Endothelial cell of umbilical vein (primary cell): Measurements from ENCODE around the gene SLC15A3. TPM values are rescaled to one million over a fixed set of nuclear protein-coding genes. Genes with fewer than 3 reads are reported as not detected.

Source experiments
- BruUV-seq: library from RNA; stranded (reverse); fragments of 400-500 nt; replicated peaks from 2 replicates; lab custom pipeline; 2021; lab: Mats Ljungman, UMichigan
- CTCF ChIA-PET: fragments of 300-600, 350-600 bp; sonication (Branson Sonifier 250); formaldehyde crosslinking; loops from one replicate; lab custom pipeline; 2021; ENCODE audit warnings: antibody characterized with exemption, inconsistent platforms; lab: Charles Lee
- POLR2A ChIA-PET: fragments of 300-600, 350-600 bp; sonication (Branson Sonifier 250); formaldehyde crosslinking; loops from one replicate; lab custom pipeline; 2021; ENCODE audit warnings: antibody characterized with exemption, inconsistent platforms; lab: Charles Lee
- DNase-seq: peaks from one replicate; pipeline ENCODE4 v3.0.0-alpha.2; 2011; ENCODE audit warnings: low read depth, low spot score
- FAIRE-seq: peaks from 2 replicates; lab custom pipeline; 2011; peaks lifted over from hg19 to GRCh38; lab: Jason Lieb, UNC
- H2AFZ ChIP-seq: 2 replicates; pipeline ENCODE4 v1.6.0; 2012; ENCODE audit warnings: low read depth, low read length, control low read depth, inconsistent platforms
- H3K27ac ChIP-seq: 2 replicates; pipeline ENCODE4 v1.5.1; 2011; ENCODE audit warnings: low read depth, mild to moderate bottlenecking, control low read depth, low read length, moderate library complexity; ENCODE audit not compliant: insufficient read depth
- H3K27me3 ChIP-seq, 2 experiments: 2 replicates each; pipeline versions ENCODE4 v1.6.0 to v1.6.1; 2011; ENCODE audit warnings: low read length in 2 of 2, mixed read lengths in 1 of 2; ENCODE audit not compliant: control insufficient read depth in 2 of 2, insufficient read depth in 2 of 2
- H3K36me3 ChIP-seq, 2 experiments: 2 replicates in 1 of 2; 3 replicates in 1 of 2; pipeline ENCODE4 v1.5.1; 2011; ENCODE audit warnings: low read length in 2 of 2, mild to moderate bottlenecking in 1 of 2, moderate library complexity in 1 of 2; ENCODE audit not compliant: control insufficient read depth in 2 of 2, insufficient read depth in 2 of 2; ENCODE audit errors: extremely low read depth in 1 of 2
- H3K4me1 ChIP-seq: 3 replicates; pipeline ENCODE4 v1.5.1; 2011; ENCODE audit warnings: mild to moderate bottlenecking, low read length; ENCODE audit not compliant: control insufficient read depth, insufficient read depth; ENCODE audit errors: extremely low read depth
- H3K4me2 ChIP-seq: 2 replicates; pipeline ENCODE4 v1.6.1; 2011; ENCODE audit warnings: low read length, control low read depth, mixed read lengths; ENCODE audit not compliant: insufficient read depth
- H3K4me3 ChIP-seq, 3 experiments: fragments of 200-600 bp in 1 of 3; sonication (generic), shearing (Covaris generic) in 1 of 3; replicated peaks in 1 of 3; 2 replicates each; pipeline ENCODE4 v1.5.1; 2011 to 2016; ENCODE audit warnings: control low read depth in 3 of 3, low read length in 3 of 3, mild to moderate bottlenecking in 2 of 3, inconsistent platforms in 1 of 3, low read depth in 1 of 3, moderate library complexity in 1 of 3; ENCODE audit not compliant: insufficient read depth in 1 of 3
- H3K79me2 ChIP-seq: 2 replicates; pipeline ENCODE4 v1.6.0; 2012; ENCODE audit warnings: low read length, inconsistent platforms; ENCODE audit not compliant: control insufficient read depth, insufficient read depth
- H3K9ac ChIP-seq: replicated peaks from 2 replicates; pipeline ENCODE3; 2011; ENCODE audit warnings: low read length, control low read depth; ENCODE audit not compliant: insufficient read depth; ENCODE audit errors: extremely low read depth
- H3K9me1 ChIP-seq: replicated peaks from 3 replicates; pipeline ENCODE4 v1.6.0; 2011; ENCODE audit warnings: mild to moderate bottlenecking, low read length; ENCODE audit not compliant: control insufficient read depth, insufficient read depth; ENCODE audit errors: extremely low read depth
- H3K9me3 ChIP-seq: replicated peaks from 2 replicates; pipeline ENCODE4 v1.5.1; 2012; ENCODE audit warnings: low read length, inconsistent platforms; ENCODE audit not compliant: control insufficient read depth, insufficient read depth
- H4K20me1 ChIP-seq: replicated peaks from 2 replicates; pipeline ENCODE3; 2011; ENCODE audit warnings: mild to moderate bottlenecking, low read length; ENCODE audit not compliant: control insufficient read depth, insufficient read depth; ENCODE audit errors: extremely low read depth
- EZH2 ChIP-seq: IDR thresholded peaks from 2 replicates; pipeline ENCODE4 v1.6.1; 2012; ENCODE audit warnings: borderline replicate concordance, low read depth, mild to moderate bottlenecking, moderate library complexity, low read length, inconsistent platforms; ENCODE audit not compliant: severe bottlenecking
- FOS ChIP-seq: IDR thresholded peaks from 2 replicates; pipeline ENCODE4 v1.6.1; 2011; ENCODE audit warnings: mild to moderate bottlenecking, low read length, moderate library complexity, borderline replicate concordance; ENCODE audit not compliant: insufficient read depth
- GATA2 ChIP-seq: IDR thresholded peaks from 2 replicates; pipeline ENCODE4 v1.7.0; 2011; ENCODE audit warnings: low read depth, mild to moderate bottlenecking, moderate library complexity, mixed read lengths, low read length; ENCODE audit not compliant: insufficient read length, insufficient read depth
- JUN ChIP-seq: IDR thresholded peaks from 2 replicates; pipeline ENCODE4 v1.6.1; 2011; ENCODE audit warnings: borderline replicate concordance, low read depth; ENCODE audit not compliant: insufficient read length, insufficient read depth
- MYC ChIP-seq: IDR thresholded peaks from one replicate; pipeline ENCODE4 v1.6.1; 2011; ENCODE audit warnings: mild to moderate bottlenecking, low read depth, low read length
- POLR2A ChIP-seq: IDR thresholded peaks from 2 replicates; pipeline ENCODE4 v1.6.1; 2012; ENCODE audit warnings: low read depth, mild to moderate bottlenecking, control low read depth, low read length
- POLR2AphosphoS5 ChIP-seq: IDR thresholded peaks from 2 replicates; pipeline ENCODE4 v1.6.1; 2012; ENCODE audit warnings: low read depth, mild to moderate bottlenecking, control low read depth, low read length, moderate library complexity; ENCODE audit not compliant: insufficient read depth
- dilution Hi-C: fragments of 300-500 bp; cut with MboI; formaldehyde crosslinking; loops from one replicate; pipeline ENCODE4 v1.15.0; 2019; ENCODE audit warnings: low sequenced_read_pairs; ENCODE audit not compliant: extremely low pct_ligation_motif_present
- intact Hi-C: fragments of 100-400 bp; cut with micrococcal nuclease; formaldehyde crosslinking; loops from one replicate; pipeline ENCODE4 v1.10.0; 2022
- polyA plus RNA-seq, 4 experiments: library from polyadenylated mRNA; depleted of rRNA in 3 of 4; stranded (reverse) in 3 of 4; unstranded in 1 of 4; fragments of >200 nt; gene quantifications; 2 replicates each; pipeline versions ENCODE4 v1.2.1 to v1.2.3, GENCODE V29; 2011 to 2012; ENCODE audit warnings: missing spikeins in 1 of 4
- total RNA-seq: library from RNA; stranded (reverse); gene quantifications from 2 replicates; pipeline ENCODE4 v1.2.3, GENCODE V29; 2021
- TF ChIP-seq, protein P1 (sequence below), 2 donors: IDR thresholded peaks; 1 replicate in 1 of 2; 2 replicates in 1 of 2; pipeline ENCODE4 v1.5.1; 2011; ENCODE audit warnings: low read length in 2 of 2, mild to moderate bottlenecking in 2 of 2, moderate library complexity in 2 of 2, control low read depth in 1 of 2, inconsistent platforms in 1 of 2, low read depth in 1 of 2; ENCODE audit not compliant: insufficient read depth in 1 of 2; ENCODE audit errors: extremely low read depth in 1 of 2
- TF ChIP-seq, protein P2 (sequence below): IDR thresholded peaks from 2 replicates; pipeline ENCODE4 v1.6.1; 2011; ENCODE audit not compliant: insufficient read depth, insufficient read length

Gene SLC15A3
- total and polyA plus RNA-seq, 2 donors (not counting 3 experiments of a cell fraction or from before 2014, with no cell fraction given), result 3.3 to 4.4 TPM

DNA sequence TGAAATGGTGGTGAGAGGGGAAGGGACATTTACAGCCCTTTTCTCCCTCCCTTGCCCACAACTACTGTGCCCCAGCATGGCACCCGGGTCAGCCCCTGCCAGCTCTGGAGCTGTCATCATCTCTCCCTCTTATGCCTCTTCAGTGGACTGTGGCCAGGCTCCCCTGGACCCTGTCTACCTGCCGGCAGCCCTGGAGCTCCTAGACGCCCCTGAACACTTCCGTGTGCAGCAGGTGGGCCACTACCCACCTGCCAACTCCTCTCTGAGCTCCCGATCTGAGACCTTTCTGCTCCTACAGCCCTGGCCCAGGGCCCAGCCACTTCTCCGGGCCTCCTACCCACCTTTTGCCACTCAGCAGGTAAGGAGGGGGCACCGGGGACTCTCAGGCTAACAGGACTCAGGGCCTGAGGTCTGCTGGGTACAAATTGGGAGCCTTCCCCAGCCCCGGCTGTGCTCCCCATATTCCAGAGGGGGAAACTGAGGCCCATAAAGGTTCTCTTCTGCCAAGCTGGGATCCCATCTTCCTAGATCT, 24.8 kb downstream of the SLC15A3 start:
- DNase-seq (no peak), FAIRE-seq (no peak)
- intact Hi-C loops (no loop called here), dilution Hi-C loops (no loop called here)
- Histone ChIP-seq H3K79me2 (no peaks in the 10 kb centered on the region), H3K4me3 (no peak overlapping the region), H3K9me3 (no peaks in the 10 kb centered on the region), H3K4me1 (peaks cover 10% of the 10 kb centered on the region), H3K4me2 (no peak overlapping the region), H3K27me3 (no peaks in the 10 kb centered on the region), H3K9ac (no peak overlapping the region), H3K9me1 (no peaks in the 10 kb centered on the region), H2AFZ (no peak overlapping the region), H3K27ac (no peak overlapping the region), H4K20me1 (no peaks in the 10 kb centered on the region), H3K36me3 (peaks cover 3 to 36% of the 10 kb centered on the region in 2 experiments)
- ChIA-PET CTCF (interaction anchor here (1.0 kb wide), 1 partner anchor 40 kb away, joined by 3 read pairs; no protein-coding TSS in a partner anchor), POLR2A (no interaction called here)
- no peak for TF ChIP-seq GATA2
- no TSS peak for BruUV-seq

DNA sequence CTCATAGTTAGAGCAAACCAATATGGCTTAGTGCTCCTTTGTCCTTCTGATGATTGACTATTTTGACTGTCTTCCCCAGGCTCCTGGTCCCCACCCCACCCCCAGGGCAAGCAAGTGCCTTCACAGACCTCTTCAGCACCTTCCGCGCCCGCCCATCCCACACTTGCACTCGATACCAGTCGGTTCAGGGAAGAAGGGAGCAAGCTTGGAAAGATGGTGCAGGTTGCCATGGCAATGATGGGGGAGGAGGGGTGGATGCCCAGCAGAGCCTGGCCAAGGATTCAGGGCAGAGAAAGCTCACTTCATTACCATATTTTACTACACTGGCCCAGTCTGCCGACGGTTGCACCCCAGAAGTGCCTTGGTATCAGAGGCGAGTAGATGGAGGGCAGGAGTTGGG, 25.5 kb downstream of the SLC15A3 start:
- ChIA-PET POLR2A (no interaction called here), CTCF (interaction anchor here (1.0 kb wide), 1 partner anchor 39 kb away, joined by 3 read pairs; no protein-coding TSS in a partner anchor)
- Histone ChIP-seq H3K27ac (no peak overlapping the region), H3K27me3 (no peaks in the 10 kb centered on the region), H4K20me1 (no peaks in the 10 kb centered on the region), H3K79me2 (no peaks in the 10 kb centered on the region), H2AFZ (no peak overlapping the region), H3K36me3 (peaks cover 7 to 33% of the 10 kb centered on the region in 2 experiments), H3K9ac (no peak overlapping the region), H3K9me1 (no peaks in the 10 kb centered on the region), H3K4me1 (peaks cover 10% of the 10 kb centered on the region), H3K4me2 (no peak overlapping the region), H3K4me3 (no peak overlapping the region), H3K9me3 (no peaks in the 10 kb centered on the region)
- FAIRE-seq (no peak), DNase-seq (no peak)
- dilution Hi-C loops, result no loop called here
- intact Hi-C loops, result no loop called here
- no TSS peak for BruUV-seq
- no peak for TF ChIP-seq EZH2
- no peak for TF ChIP-seq GATA2
- TF ChIP-seq, protein P1, sequence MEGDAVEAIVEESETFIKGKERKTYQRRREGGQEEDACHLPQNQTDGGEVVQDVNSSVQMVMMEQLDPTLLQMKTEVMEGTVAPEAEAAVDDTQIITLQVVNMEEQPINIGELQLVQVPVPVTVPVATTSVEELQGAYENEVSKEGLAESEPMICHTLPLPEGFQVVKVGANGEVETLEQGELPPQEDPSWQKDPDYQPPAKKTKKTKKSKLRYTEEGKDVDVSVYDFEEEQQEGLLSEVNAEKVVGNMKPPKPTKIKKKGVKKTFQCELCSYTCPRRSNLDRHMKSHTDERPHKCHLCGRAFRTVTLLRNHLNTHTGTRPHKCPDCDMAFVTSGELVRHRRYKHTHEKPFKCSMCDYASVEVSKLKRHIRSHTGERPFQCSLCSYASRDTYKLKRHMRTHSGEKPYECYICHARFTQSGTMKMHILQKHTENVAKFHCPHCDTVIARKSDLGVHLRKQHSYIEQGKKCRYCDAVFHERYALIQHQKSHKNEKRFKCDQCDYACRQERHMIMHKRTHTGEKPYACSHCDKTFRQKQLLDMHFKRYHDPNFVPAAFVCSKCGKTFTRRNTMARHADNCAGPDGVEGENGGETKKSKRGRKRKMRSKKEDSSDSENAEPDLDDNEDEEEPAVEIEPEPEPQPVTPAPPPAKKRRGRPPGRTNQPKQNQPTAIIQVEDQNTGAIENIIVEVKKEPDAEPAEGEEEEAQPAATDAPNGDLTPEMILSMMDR (IDR thresholded peaks at IDR 0.05; ENCODE audit: extremely low read depth in 1 of 2, insufficient read depth in 1 of 2, low read depth in 1 of 2, low read length in 2 of 2), result no peak
- no peak for TF ChIP-seq POLR2AphosphoS5
- no peak for TF ChIP-seq MYC
- no peak for TF ChIP-seq POLR2A
- TF ChIP-seq FOS, result no peak
- no peak for TF ChIP-seq JUN
- TF ChIP-seq, protein P2, sequence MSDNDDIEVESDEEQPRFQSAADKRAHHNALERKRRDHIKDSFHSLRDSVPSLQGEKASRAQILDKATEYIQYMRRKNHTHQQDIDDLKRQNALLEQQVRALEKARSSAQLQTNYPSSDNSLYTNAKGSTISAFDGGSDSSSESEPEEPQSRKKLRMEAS, result no peak
